Stimulated activated CD4-positive, alpha-beta T cell treated with anti-CD3 and anti-CD28 coated beads, Interleukin-1b, Interleukin-23, amount 100 ng/mL, for 24 hours (primary cell): ENCODE measurements around the gene GPR17.

Experiments used
- DNase-seq, 4 experiments: peaks; one replicate each; pipeline ENCODE4 v3.0.0-alpha.2; 2020; ENCODE audit warnings: low read depth in 4 of 4, low spot score in 1 of 4

The GPR17 gene

DNA sequence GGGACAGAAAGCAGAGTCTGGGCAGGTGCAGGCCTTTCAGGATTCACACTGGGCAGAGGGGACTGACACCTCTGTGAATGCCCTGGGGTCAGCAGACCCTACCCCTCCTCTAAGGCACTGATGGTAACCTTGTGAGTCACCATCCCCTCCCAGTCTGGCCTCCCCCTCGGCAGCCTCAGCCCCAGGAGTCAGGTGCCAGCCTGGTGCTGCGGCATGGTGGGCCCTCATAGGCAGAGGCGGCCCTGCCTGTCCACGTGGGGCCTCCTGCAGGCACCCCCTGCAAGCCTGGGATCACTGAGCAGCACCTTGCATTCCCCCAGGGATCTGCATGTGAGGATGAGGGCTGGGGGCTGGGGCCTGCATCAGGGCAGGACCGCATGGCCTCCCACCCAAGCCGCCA is 4.8 kb upstream of the GPR17 start:
- no peak for DNase-seq

DNA sequence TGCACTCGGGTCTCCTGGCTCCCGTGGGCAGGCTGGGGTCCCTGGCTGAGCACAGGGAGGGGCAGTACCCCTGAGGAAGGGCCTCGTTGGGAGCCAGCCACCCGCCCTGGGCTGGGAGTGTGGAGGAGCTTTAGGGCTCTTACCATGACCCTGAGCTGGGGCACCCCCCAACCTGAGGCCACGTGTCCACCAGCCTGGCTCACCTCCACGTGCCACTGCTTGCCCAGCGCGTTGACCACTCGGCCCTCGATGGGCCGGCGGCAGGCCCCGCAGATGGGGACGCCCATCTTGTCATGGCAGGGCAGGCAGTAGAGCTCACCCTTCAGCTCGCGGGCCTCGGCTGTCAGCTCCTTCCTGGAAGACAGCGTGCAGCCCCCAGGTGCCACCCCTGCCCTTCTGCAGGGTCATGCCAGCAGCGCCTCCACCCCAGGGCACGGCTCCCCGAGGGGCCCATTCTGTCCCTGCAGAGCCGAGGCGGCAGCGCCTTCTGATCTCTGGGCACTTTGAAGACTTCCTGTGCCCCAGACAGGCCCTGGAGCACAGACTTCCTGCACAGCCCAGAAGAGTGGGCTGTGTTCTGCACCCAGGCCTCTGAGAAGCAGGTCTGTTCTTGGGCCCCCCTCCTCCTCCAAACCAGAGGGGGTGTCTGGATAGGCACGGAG is 4.0 kb upstream of the GPR17 start:
- DNase-seq, result no peak

DNA sequence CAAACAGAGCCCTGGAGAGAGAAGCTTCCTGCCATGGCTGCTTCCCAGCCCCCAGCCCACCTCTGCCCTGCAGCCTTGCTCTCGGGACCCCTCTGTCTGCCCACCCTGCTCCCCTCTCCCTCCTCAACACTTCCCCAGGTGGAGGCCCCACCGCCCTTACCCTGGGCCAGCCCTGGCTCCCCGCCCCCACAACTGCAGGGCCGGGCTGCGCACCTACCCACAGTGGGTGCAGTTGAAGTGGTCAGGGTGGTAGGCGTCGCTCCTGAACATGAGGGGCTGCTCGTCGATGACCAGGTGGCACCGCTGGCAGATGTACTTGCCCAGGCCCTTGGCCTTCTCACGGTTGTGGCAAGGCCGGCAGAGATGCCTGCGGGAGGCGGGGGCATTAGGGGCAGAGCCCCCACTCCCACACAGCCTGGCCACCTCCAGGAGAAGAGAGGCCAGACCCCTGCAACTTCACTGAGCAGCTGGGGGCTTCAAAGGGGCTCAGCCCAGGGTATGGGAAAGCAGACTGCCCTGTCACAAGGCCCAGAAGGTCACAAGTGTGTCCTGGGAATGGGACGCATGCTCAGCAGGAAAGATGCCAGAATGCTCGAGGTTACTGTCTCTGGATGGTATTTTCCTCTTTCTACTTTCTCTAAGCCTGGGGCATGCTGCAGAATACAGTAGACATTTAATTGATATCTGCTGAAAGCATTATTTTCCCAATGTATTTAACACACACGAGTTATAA is 3.1 kb upstream of the GPR17 start:
- no peak for DNase-seq

DNA sequence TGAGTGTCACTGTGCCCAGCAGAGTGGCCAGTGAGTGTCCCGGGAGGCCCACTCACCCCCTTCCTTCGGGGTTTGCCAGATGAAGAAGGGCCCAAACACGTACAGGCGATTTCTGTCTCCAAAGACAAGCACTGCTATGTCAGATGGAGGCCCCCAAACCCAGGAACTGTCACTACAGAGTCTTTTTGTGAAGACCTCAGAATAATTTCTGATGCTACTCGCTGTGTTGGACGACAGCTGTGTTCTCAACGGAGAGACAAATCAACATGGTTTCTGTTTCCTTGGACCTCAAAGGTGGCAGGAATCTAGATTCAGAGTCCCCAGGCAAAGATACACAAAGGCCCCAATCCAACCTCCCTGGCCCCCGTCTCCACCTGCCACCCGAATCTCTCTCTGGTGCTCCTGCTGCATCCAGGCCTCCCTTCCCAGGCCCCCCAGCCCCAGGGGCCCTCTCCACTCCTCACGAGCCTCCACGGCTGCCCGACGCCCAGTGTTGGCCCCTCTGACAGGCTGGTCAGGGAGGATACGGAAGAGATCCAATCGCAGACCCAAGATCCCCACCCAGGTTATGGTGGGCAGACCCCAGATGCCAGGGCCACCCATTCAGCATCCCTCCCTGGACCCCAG is 2.4 kb upstream of the GPR17 start:
- DNase-seq, result no peak

DNA sequence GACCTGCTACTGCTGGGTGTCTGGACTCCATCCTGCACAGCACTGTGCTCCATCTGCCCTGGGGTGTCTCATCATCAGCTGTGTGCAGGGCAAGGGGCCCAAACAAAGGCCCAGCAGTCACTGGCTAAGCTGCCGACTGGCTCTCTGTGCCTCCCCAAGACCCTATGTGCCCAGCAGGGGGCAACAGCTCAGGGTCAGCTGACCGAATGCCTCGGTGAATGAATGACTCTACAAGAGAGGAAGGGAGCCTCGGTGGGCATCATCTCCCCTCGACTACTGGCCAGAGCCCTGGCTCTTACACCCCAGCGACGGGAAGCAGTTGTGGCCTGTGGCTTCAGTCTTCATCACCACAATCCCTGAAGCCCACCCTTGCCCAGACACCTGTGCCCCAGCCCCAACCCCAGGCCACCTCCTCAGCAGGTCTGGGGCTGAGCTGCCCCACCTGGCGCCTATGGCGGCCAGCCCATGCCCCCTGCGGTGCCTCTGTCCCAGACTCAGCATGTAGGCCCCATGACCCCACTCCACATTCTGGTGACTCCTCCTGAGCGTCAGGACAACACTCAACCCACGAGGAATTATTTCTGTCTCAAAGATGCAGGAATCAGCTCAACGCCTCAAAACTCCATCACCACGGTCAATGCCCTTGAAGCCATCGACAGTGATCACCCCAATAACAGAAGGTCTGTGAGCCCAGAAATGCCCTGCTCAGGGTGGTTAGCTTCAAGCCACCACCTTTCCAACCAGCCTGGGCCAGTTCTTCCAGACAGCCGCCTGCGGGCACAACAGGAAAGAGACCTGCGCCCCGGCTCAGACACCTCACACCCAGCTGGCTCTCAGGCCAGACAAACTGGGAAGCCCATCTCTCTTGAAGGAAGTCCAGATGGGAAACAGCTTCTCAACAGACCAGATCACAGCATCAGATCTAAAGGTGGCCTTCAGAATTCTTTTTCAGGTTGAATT is 1.6 kb upstream of the GPR17 start:
- no peak for DNase-seq

DNA sequence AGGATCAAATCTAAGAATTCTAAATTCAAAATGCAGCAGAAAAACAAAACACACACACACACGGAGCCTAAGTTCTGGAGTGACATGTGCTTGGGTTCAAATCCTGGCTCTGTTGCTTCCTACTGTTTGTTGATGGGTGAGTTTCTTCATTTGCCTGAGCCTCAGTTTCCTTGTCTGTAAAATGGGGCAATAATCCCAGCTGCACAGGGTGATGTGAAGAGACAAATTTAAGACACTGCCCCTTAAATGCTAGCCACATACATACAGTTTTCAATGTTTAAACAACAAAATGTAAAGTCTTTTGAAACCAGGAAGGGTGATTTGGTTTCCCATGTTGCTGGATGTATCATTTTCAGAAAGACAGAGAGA is 943 bp upstream of the GPR17 start:
- DNase-seq, result no peak

DNA sequence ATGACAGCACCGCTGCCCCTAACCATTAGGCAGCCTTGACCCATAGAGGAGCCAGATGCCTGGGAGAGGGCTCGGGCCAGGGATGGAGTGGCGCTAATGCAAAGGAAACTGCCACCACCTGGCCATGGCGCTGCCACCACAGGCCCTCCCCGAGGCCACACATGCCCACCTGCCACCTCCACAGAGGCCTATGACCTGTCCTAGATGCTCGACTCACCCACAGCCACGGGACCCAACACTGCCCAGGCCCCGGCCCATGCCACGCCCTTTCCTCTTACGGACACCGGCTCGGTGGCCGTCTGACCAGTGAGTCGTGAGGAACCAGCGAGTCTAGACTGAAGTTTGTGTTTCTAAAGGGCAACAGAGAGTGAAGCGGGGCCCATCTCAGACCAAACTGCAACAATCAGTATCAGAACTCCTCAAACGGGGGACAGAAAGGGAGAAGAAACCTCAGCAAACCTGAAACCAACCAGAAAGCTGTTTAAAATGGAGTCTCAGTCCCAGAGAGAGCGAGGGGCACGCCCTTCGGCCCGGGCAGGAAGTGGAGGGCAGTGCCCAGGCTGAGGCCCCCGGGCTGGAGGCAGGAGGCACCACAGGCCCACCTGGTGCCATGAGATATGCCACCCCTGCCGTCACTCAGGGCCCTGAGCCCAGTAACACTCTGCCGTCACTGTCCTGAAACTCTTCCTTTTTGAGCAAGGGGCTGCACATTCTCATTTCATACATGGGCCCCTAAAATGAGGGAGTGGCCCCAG is 711 bp downstream of the GPR17 start:
- DNase-seq, result no peak

DNA sequence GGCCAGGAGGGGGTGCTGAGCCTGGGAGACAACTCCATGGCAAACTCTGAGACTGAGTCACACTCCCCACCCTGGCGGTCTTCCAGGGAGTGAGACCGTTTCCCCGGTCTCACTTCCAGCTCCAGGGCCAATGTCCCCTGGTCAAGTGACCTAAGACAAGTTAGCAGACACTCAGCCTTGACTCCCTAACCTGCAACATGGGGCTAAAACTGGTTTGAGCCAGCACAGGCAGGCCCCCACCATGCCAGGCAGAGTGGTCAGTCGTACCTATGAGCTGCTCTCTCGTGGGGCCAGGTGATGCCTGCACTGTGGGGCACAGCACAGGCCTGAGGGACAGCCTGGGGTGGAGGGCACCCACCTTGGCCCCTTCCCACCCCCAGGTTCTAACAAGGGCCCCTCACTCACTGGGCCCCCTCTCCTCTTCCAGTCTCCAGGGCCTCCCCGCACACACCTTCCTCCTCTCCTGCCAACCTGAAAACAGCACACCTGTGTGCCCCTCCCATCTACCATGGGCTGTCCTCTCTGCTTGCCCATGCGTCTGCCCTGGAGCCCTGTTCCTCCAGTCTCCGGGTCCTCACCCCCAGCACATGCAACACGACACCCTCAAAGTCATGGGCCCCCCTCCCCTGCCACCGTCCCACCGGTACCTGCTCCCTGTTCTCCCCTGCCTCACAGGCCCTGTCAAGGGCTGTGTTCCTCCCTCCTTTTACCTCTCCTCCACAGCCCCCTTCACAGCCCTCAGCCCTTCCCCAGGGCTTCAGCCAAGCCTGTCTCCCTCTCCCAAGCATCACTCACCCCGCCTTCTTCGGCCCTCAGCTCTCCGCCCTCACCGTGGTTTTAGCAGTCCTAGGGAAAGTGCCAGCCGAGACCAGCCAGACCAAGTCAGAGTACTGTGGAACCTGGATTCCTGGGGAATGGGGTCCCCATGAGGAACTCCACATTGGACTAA is 1.6 kb downstream of the GPR17 start:
- DNase-seq, result no peak

DNA sequence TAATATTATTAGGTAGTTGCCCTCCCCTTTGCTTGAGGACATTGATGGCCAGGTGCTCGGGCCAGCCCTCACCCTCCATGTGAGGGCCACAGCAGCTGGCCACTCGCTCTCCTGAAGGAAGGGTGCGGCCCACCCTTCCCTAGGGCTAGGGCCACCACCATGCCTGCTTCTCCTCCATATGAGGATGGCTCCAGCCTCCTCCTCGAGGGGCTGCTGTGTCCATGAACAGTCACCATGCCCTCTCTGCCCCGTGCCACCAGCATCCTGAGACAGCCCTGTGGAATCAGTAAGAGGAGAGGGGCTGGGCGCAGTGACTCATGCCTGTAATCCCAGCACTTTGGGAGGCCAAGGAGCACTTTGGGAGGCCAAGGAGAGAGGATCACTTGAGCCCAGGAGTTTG is 2.4 kb downstream of the GPR17 start:
- DNase-seq, result no peak

DNA sequence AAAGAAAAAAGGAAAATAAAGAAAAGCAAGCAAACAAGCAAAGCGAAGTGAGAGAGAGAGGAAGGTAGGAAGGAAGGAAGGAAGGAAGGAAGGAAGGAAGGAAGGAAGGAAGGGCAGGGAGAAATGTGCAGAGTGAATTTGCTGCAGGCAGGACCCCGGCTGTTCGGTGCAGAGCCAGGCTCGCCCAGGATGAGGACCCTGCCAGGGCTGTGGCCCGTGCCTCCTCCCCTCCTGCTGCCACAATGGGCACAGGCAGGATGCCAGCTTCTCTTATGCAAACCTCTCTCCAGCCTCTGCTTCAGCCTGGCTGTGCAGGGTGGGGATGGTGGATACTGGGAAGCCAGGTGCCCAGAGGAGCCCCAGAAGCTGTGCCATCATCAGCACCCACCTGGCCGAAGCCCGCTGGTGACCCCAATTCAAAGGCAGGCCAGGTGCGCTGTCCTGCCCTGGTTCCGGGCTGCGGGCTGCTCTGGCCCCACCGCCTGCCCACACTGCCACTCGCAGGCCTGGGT is 3.2 kb downstream of the GPR17 start:
- no peak for DNase-seq

DNA sequence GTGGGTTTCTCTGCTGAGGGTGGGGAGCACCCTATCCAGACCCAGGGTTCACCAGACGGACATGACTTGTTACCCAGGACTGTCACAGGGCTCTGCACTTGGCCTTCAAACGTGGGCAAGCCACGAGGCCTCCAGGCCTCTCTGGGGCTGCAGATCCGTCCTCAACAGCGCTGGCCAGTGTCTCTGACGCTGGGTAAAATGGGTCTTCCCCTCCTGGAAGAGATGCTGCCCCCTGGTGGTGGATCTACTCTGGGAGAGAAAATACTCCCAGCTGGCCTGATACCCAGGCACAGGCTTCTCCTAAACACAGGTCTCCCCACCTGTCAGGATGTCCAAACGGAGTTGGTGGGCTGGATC is 3.7 kb downstream of the GPR17 start:
- DNase-seq, result peak; percentile 75 to 98 (median 88)

DNA sequence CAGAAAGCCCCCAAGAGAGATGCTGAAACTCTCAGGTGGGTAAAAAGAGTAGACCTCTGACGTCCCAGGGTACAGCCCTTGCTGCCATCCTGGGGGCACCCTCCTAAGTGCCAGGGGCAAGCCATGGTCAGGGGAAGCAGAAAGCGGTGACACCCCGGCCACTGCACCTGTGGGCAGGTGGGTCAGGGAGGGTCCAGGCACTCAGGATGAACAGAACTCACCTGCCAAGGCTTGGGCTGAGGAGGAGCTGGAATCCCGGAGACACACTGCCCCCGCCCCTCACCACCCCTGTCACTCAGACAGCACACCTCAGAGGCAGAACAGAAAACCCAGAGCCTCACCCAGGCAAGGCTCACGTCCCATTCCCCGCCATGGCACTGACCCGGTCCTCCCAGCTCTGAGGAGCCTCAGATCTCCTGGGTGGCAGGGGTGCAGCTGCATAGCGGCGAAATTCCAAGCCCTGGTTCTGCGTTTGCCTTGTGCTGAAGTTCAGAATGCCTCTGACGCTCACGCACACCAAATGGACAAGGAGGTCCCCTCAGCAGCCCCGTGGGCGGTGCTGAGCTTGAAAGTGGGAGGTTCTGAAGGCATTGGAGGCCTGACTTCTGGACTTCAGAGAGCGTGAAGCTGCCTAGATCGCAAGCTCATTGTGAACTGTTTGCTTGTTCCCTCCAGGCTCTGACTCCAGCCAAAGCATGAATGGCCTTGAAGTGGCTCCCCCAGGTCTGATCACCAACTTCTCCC is 4.3 kb downstream of the GPR17 start:
- no peak for DNase-seq

DNA sequence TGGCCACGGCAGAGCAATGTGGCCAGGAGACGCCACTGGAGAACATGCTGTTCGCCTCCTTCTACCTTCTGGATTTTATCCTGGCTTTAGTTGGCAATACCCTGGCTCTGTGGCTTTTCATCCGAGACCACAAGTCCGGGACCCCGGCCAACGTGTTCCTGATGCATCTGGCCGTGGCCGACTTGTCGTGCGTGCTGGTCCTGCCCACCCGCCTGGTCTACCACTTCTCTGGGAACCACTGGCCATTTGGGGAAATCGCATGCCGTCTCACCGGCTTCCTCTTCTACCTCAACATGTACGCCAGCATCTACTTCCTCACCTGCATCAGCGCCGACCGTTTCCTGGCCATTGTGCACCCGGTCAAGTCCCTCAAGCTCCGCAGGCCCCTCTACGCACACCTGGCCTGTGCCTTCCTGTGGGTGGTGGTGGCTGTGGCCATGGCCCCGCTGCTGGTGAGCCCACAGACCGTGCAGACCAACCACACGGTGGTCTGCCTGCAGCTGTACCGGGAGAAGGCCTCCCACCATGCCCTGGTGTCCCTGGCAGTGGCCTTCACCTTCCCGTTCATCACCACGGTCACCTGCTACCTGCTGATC is 4.9 kb downstream of the GPR17 start:
- DNase-seq, result no peak

DNA sequence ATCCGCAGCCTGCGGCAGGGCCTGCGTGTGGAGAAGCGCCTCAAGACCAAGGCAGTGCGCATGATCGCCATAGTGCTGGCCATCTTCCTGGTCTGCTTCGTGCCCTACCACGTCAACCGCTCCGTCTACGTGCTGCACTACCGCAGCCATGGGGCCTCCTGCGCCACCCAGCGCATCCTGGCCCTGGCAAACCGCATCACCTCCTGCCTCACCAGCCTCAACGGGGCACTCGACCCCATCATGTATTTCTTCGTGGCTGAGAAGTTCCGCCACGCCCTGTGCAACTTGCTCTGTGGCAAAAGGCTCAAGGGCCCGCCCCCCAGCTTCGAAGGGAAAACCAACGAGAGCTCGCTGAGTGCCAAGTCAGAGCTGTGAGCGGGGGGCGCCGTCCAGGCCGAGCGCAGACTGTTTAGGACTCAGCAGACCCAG is 5.4 kb downstream of the GPR17 start:
- DNase-seq, result no peak

DNA sequence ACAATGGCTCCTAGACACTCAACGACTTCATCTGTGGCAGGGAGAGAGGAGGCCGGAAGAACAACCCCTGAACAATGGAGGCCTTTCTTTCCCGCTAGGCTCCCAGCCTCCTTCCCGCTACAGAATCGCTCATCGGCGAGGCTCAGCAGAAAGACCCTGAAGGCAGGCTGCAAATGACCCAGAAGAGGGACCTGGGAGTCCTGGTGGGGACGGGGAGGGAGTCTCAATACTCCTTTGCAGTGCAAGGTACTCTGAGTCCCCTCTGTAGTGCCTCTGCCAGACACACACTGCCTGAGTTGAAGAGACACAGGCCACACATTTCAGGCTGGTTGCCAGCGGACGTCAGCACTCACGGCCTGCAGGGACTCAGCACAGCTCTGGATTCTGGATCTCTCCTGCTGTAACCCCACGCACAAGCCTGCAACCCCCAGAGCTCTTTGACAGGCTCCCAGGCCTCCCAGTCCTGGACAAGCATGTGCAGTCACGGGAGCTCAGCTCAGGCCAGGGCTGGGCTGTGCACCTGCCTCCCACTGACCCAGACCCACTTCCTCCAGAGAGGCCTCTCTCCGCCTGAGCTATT is 6.1 kb downstream of the GPR17 start:
- no peak for DNase-seq

DNA sequence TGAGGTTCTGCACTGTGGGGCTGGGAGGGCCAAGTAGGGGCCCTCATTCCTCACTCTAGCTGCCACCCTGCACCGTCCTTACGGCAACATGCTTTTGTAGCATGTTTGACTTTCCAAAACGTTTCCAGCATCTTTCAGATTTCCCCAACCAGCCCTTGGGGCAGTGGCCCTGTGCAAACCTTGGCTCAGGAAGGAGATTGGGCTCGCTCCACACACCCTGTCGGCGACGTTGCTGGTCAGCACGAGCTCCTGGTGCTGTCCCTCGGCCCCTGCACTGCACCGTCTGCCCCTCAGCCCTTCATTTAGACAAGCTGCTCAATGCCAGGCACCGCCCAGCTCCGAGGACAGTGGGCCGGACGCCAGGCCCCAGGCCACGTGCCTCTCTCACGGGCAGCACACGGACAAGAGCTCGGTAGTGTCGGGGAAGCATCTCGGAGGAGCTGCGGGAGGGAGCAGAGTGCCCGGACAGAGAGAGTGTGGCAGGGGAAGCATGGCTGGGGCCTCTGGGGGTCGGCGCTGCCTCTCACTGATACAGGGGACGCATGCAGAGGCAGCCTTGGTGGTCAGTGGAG is 6.9 kb downstream of the GPR17 start:
- no peak for DNase-seq

DNA sequence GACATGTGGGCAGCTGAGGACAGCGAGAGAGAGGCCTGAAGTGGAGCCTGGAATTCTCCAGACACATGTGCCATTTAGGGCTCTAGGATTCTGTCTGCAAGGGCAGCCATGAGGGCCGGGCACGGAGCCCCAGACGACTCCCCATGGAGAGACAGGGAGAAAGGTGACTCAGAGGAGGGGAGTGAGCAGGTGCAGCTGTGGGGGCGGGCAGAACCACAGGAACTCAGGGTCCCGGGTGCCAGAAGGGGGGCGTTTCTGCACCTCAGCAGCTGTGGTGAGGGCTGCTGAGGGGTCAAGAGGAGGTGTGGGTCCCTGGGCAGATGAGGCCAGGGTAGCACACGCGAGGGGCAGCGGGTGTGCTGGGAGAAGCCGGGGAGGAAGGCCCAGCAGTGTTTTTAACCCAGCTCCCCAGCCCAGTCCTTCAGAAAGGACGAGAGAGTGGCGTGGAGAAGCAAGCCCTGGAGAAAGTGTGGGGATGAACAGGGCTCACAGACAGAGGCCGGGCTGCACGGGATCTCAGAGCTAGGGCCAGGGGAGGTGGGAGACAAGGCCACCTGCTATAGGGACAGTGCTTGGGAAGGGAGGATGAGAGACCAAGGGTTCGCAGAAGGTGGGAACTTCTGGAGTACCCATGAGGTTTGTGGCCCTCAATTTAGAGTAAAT is 7.6 kb downstream of the GPR17 start:
- DNase-seq, result no peak
